A673 (cell line): ENCODE results near the gene TRDMT1.

ENCODE experiments used
- CTCF ChIP-seq: fragments of 300-800, 200-600 bp; sonication (generic); conservative IDR thresholded peaks from 2 replicates; pipeline ENCODE4 v1.5.1; 2017; ENCODE audit warnings: low read depth, mild to moderate bottlenecking, antibody characterized with exemption, low read length, moderate library complexity, mixed read lengths
- EZH2 ChIP-seq: fragments of 200-600 bp; sonication (generic); IDR thresholded peaks from 2 replicates; pipeline ENCODE4 v1.6.1; 2017; ENCODE audit warnings: borderline replicate concordance, low read depth, mild to moderate bottlenecking, mixed read lengths, antibody characterized with exemption, low read length; ENCODE audit not compliant: poor library complexity, severe bottlenecking

GRCh38 chr10:17100586-17100985 lies 100.9 kb downstream of the TRDMT1 start:
- no peak for TF ChIP-seq EZH2
- no peak for TF ChIP-seq CTCF
